GM21515 (cell line): ENCODE measurements around the gene WIPF2.

Source experiments
- ATAC-seq: cut with Tn5 transposase; IDR thresholded peaks from one replicate; pipeline ENCODE4 v1.9.1; 2021; ENCODE audit not compliant: unreplicated experiment

WIPF2 gene

DNA sequence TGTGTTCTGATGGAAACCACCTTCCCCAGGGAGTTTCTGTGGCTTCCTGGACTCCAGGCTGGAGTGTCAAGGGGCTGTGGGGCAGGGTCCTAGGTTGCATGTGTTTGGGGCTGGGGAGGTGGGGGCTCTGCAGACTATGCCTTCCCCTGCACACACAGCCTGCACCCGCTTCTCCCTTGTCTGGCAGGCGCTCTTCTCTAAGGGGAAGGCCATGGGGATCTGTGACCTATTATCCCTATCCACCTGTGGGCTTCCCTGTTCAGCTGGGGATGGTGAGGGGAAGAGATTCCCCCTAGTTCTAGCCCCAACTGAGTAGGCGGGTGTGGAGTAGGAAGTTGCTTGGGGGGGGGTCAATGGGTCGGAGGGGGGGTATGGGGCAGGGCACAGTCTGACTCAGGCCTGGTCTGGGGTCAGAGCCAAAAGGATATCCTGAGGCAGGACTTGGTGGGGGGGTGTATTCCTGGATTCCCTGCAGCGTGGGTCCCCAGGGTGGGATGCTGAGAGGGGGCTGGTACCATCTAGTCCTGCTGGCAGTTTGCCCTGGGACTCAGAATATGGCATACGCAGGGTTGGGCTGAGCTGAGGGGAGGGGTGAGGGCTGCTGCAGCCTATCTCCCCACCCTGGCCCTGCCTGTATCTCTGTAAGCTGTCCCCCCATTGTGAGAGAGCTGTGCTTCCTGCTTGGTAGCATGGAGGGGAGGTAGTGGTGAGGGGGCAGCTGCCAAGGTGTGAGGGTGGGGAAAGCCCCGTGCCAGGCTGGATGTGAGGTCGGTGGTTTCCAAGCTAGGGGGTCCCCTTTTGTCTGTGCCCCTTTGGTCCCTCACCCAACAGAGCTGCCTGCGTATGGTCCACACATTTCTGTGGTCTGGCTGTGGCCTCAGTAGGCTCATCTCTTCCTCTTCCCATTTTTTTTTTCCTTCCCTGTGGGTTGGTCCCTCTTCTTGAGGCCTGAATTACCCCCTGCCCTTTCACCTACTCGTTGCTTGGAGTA is 104.6 kb downstream of the WIPF2 start:
- no peak for ATAC-seq

GRCh38 chr17:40325156-40326013 is 106.3 kb downstream of the WIPF2 start:
- no peak for ATAC-seq

GRCh38 chr17:40326014-40326831 is 107.1 kb downstream of the WIPF2 start:
- no peak for ATAC-seq

GRCh38 chr17:40326832-40327199 is 107.7 kb downstream of the WIPF2 start:
- ATAC-seq = no peak

GRCh38 chr17:40327244-40327729 is 108.2 kb downstream of the WIPF2 start:
- ATAC-seq = no peak

GRCh38 chr17:40327735-40328385 is 108.8 kb downstream of the WIPF2 start:
- ATAC-seq = no peak

DNA sequence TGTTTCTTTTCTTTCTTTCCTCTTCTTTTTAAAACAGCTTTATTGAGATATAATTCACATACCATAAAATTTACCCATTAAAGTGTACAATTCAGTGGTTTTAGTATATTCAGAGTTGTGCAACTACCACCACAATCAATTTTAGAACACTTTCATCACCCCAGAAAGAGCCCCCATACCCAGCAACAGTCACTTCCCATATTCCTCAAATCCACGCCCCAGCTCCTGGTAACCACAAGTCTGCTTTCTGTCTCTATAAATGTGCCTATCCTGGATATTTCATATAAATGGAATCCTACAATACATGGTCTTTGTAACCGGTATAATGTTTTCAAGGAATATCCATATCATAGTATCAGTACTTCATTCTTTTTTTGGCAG is 109.3 kb downstream of the WIPF2 start:
- no peak for ATAC-seq

DNA sequence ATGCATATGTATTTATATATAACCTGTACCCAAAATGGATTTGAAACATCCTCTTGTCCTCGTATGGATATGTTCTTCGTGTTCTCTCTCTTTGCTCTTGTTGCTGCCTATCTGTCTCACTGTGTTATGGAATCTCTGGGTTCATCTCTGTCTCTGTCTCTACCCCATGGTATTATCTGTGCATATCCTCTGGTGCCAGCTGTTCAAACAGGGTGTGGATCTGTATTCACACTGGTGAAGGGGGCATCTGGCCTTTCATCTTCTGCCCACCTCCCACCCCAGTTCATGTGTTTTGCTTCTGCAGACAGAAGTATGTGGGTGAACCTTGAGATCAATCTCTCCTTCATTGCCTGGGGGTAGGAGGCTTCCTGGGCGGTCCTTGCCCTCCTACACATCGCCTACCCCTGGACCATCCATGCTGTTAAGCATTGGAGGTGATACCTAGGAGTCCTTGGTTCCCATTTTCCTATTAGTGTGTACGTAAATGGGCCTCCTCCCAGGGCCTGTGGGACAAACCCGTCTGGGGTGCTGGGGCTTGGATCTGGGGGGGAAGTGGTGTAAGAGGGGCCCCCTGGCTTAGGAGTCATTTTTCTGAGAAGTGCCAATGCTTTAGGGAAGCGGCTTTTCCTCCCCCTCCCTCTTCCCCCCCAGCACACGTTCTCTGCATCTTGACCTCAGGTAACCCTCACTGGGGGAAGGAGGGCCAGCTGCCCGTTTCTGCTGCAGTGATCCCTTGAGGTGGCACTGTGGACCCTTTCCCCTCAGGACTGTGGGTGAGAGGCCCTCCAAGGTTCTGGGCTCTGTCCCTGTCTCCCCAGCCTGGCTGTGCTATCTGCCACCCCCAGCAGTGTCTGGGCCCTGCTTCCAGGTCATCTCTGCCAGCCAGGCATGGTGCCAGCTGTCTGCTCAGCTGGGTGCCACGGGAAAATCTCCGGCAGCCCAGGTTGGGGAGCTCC is 111.0 kb downstream of the WIPF2 start:
- no peak for ATAC-seq

GRCh38 chr17:40330850-40331470 is 111.9 kb downstream of the WIPF2 start:
- ATAC-seq = no peak

GRCh38 chr17:40331743-40332641 is 112.9 kb downstream of the WIPF2 start:
- no peak for ATAC-seq
